NCI-H1694 (cell line): ENCODE measurements around the gene CNPPD1.
A peak's percentile ranks its signal among the peaks of the same experiment; 100 is the strongest.

ENCODE experiments used
- DNase-seq: peaks from one replicate; lab custom pipeline; 2025; lab: John Stamatoyannopoulos, UW

CNPPD1 gene

GRCh38 chr2:219160186-219161017, 16.3 kb downstream of the CNPPD1 start, which contains the start of gene NHEJ1:
Gene NHEJ1, minus strand, starts transcription at chr2:219160815. Its CDS starts 2,453 bp downstream, at chr2:219158362.
- DNase-seq = peak; percentile 79

DNA sequence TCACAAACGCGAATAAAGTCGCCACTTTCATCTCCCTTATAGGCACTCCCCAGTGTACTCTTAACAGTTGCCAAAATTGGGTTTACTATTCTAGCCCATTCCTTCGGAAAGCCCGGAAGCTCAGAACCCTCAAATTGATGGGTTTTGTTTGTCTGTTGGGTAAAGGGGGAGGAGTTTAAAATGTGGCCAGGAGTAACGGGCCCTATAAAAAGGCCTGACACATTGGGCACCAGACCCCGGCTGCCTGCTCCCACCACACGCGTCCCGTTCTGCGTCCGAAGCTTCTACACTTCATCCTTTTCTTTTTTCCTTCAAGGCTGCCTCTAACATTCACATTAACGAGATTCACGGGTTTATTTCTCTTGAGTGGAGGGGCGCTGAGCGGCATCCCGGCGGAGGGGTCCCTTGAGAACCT, 16.9 kb downstream of the CNPPD1 start:
- DNase-seq = no peak

DNA sequence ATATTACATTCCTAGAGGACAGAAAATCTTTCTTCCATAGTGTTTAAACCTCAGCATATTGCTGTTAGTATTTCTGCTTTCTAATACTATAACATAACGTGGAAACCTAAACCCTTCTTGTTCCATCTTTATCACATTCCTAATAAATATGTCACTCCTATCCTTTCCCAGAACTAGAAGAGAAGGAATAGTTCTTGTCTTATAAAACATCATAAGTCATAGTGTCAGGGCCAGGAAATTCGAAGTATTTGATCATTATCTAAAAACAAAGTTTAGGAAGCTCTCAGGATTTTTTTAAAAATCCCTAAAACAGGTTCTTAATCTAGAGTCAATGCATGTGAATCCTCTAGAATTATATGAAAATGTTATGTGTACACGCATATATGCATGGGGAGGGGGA, 18.1 kb downstream of the CNPPD1 start:
- DNase-seq = no peak

DNA sequence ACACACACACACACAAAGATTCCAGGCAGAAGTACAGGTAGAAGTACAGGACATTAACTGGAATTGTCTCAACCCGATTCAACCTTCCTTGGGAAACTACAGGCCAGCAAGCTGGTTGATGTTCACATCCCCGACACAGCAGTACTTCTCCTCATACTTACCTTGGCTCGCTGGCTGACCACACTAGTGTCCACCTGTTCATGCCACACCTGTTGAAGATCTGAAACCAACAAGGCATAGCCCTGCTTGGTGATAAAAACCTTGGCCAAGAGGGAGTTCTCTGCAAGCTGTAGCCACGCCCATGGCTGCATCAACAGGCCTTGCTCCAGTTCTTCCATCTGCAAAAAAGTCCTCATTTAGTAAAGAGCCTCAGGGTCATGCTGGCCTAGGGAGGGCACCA, 18.7 kb downstream of the CNPPD1 start:
- no peak for DNase-seq

- DNase-seq = no peak
Measured at GRCh38 chr2:219157396-219157795, 19.3 kb downstream of the CNPPD1 start.

DNA sequence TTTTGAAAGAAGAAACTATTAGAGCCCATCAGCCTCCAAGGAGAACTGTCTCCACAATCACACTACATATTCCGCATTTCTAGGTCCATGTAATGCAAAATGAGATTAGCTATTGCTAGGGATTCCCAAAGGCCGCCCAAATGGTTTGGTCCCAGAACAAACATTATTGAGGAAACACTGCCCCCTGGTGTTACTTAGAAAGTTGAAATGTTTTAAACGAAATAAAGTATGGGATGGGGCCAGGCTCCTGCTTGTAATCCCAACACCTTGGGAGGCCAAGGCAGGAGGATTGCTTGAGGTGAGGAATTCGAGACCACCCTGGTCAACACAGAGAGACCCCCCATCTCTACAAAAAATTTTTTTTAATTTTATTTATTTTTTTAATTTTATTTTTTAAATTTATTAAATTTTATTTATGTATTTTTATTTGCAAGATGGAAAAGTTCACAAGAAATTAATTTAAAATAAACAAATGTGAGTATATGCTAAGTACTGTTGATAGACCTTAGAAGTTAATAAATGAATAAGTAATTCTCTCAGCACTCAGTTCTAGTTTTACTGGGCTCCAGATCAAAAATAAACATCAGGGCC, 21.6 kb downstream of the CNPPD1 start:
- DNase-seq = peak; percentile 91

DNA sequence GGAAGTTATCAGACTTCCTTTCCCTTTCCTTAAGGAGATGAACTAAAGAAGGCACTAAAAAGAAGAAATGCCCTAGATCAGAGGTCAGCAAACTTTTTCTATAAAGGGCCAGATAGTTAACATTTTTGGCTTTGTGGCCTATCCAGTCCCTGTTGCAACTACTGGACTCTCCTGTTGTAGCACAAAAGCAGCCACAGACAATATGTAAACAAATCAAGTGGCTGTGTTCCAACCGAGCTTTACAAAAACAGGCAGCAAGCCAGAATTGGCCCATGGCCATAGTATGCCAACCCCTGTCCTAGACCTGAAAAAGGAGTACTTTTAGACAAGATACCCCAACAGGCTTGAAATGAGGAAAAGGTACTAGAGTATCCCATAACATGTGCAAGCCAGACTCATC, 27.1 kb downstream of the CNPPD1 start:
- DNase-seq = no peak

- no peak for DNase-seq
Measured at GRCh38 chr2:219142329-219142728, 34.4 kb downstream of the CNPPD1 start.

- no peak for DNase-seq
Measured at GRCh38 chr2:219140722-219141121, 36.0 kb downstream of the CNPPD1 start.

GRCh38 chr2:219133976-219134375, 42.7 kb downstream of the CNPPD1 start:
- DNase-seq = no peak

DNA sequence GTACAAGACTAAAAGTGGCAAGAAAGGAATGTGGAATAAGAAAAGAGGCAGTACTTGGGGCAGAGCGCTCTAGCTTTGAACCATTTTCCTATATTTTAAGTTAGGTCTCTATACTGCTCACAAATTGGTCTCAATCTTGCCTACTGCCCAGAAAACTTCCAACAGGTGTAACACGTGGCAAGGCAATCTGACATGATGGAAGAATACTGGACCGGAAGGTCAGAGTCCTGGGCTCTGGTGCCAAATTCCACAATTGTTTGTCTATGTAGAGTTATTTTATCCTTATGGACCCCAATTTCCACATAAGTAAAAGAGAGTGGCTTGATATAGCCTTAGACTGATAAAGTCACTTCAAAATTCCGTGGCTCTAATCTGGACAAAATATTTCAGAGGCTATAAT, 45.0 kb downstream of the CNPPD1 start:
- no peak for DNase-seq

- no peak for DNase-seq
Measured at GRCh38 chr2:219131327-219131726, 45.4 kb downstream of the CNPPD1 start.

DNA sequence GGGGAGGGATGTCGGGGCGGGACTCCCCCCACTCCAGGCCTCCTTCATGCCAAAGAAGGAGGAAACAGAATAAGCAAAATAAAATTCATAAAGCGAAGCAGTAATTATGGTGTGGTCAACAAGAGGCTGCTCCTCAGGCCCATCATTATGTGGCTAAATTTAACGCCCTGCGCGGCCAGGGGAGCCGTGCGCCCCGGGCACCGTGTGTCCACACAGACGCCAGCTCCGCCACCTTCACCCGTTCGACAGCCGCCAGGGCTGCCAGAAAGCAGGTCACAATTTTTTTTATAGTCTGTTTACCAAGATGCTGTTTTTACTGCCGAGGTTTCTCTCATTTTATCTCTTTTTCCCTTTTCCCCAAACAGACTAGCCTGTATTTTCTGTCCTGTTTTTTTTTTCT, 47.1 kb downstream of the CNPPD1 start:
- no peak for DNase-seq

GRCh38 chr2:219128396-219128795, 48.3 kb downstream of the CNPPD1 start:
- no peak for DNase-seq

DNA sequence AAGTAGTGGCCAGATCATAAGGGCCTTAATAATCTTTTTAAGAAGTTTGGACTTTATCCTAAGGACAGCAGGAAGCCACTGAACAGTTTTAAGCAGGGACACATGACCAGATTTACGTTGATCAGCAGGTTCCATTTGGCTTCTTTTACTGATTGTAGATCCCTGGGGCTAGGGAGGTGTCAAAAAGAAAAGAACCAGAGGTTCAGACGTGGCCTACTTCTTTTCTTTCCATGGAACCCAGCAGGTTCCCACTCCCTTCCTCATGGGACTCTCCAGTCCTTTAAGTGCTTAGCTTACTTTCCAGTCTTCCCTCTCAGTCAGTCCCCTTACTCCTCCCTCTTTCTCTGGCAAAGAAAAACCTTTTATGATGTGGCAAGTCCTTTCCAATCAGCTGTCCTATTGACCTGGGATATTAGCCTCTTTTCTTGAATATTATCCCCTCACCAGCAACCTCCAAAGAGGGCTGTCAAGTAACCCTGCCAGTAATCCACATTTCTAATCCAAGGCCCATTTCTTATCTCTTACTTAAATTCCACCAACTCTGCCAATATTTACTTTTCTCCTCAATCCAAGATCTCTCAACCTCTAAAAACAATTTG, 49.6 kb downstream of the CNPPD1 start:
- no peak for DNase-seq

GRCh38 chr2:219126555-219126954, 50.2 kb downstream of the CNPPD1 start:
- DNase-seq = no peak

DNA sequence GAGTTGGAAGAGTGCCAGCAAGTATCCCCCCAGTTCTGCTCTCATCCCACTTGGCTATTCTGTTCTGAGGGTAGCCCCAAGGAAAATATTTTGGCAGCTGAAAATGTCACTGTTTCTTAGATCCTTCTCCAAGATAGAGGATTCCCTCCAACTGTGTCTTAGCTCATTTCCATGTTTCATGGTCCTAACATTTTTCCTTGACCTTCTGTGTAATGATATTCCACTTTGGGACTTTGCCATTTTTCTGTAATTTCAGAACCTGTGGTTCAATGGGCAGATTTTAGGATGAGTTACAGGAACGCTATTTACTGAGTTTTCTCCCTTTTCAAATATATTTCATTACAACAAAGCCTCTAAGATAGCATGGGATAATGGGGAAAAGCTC, 50.8 kb downstream of the CNPPD1 start:
- no peak for DNase-seq

- DNase-seq = no peak
Measured at GRCh38 chr2:219125225-219125885, 51.4 kb downstream of the CNPPD1 start.

- DNase-seq = no peak
Measured at GRCh38 chr2:219124381-219125110, 52.2 kb downstream of the CNPPD1 start.

GRCh38 chr2:219123356-219124135, 53.2 kb downstream of the CNPPD1 start:
- DNase-seq = no peak
